CD4-positive, alpha-beta memory T cell (primary cell): ENCODE results near the gene ARSB. TPM values are rescaled to one million over a fixed set of nuclear protein-coding genes. Genes with fewer than 3 reads are reported as not detected.
A peak's percentile ranks its signal among the peaks of the same experiment; 100 is the strongest.

Source experiments
- CTCF ChIA-PET: fragments of 350-600 bp; sonication (Branson Sonifier 250); formaldehyde crosslinking; loops from one replicate; lab custom pipeline; 2021; ENCODE audit warnings: inconsistent platforms; ENCODE audit not compliant: partially characterized antibody; lab: Charles Lee
- POLR2A ChIA-PET: fragments of 350-600 bp; sonication (Branson Sonifier 250); formaldehyde crosslinking; loops from one replicate; lab custom pipeline; 2021; ENCODE audit not compliant: partially characterized antibody; lab: Charles Lee
- DNase-seq, 5 donors: peaks; one replicate each; pipeline versions ENCODE4 v3.0.0 to v3.0.0-alpha.2; 2020 to 2022; ENCODE audit warnings: mixed read lengths in 1 of 5
- H3K27ac ChIP-seq: one replicate; pipeline ENCODE4 v1.7.0; 2013; ENCODE audit warnings: low read depth, low read length
- H3K27me3 ChIP-seq: 2 replicates; pipeline ENCODE4 v1.7.0; 2013; ENCODE audit warnings: mild to moderate bottlenecking, low read length, moderate library complexity; ENCODE audit not compliant: insufficient read depth
- H3K36me3 ChIP-seq: 2 replicates; pipeline ENCODE4 v1.7.0; 2013; ENCODE audit warnings: mild to moderate bottlenecking, low read length, moderate library complexity; ENCODE audit not compliant: insufficient read depth
- H3K4me1 ChIP-seq: 2 replicates; pipeline ENCODE4 v1.7.0; 2013; ENCODE audit warnings: mild to moderate bottlenecking, low read length, moderate library complexity; ENCODE audit not compliant: insufficient read depth
- H3K4me3 ChIP-seq, 2 donors: one replicate each; pipeline ENCODE4 v1.7.0; 2013; ENCODE audit warnings: low read length in 2 of 2, mild to moderate bottlenecking in 1 of 2
- H3K9me3 ChIP-seq, 2 donors: one replicate each; pipeline ENCODE4 v1.7.0; 2013; ENCODE audit warnings: low read length in 2 of 2, control low read depth in 1 of 2; ENCODE audit not compliant: control insufficient read depth in 1 of 2
- H3K27ac Mint-ChIP-seq, 7 donors: one replicate each; pipeline ENCODE4 v1.8.0; 2020 to 2021; ENCODE audit warnings: mixed read lengths in 7 of 7, mild to moderate bottlenecking in 6 of 7, inconsistent platforms in 3 of 7, moderate library complexity in 3 of 7
- H3K27me3 Mint-ChIP-seq, 2 donors: one replicate each; pipeline ENCODE4 v1.8.0; 2020 to 2021; ENCODE audit warnings: mixed read lengths in 2 of 2
- H3K36me3 Mint-ChIP-seq, 2 donors: one replicate each; pipeline ENCODE4 v1.8.0; 2020 to 2021; ENCODE audit warnings: mixed read lengths in 2 of 2, inconsistent platforms in 1 of 2, mild to moderate bottlenecking in 1 of 2
- H3K4me1 Mint-ChIP-seq, 4 donors: one replicate each; pipeline ENCODE4 v1.8.0; 2020 to 2021; ENCODE audit warnings: mixed read lengths in 4 of 4, mild to moderate bottlenecking in 1 of 4
- H3K4me3 Mint-ChIP-seq, 8 donors: one replicate each; pipeline ENCODE4 v1.8.0; 2020 to 2021; ENCODE audit warnings: mixed read lengths in 8 of 8, mild to moderate bottlenecking in 7 of 8, moderate library complexity in 6 of 8, inconsistent platforms in 3 of 8
- H3K9me3 Mint-ChIP-seq, 8 donors: one replicate each; pipeline ENCODE4 v1.8.0; 2020 to 2021; ENCODE audit warnings: mixed read lengths in 8 of 8, mild to moderate bottlenecking in 5 of 8, inconsistent platforms in 3 of 8, moderate library complexity in 1 of 8
- intact Hi-C: fragments of 100-400 bp; cut with micrococcal nuclease; formaldehyde crosslinking; loops from one replicate; pipeline ENCODE4 v1.15.1; 2023
- polyA plus RNA-seq, 2 donors: library from polyadenylated mRNA; unstranded; fragments of 300-500 nt; fragmentation: Illumina TruSeq; gene quantifications; one replicate each; pipeline ENCODE4 v1.2.3, GENCODE V29; 2021
- total RNA-seq, 2 experiments: library from RNA; stranded (reverse); gene quantifications; one replicate each; pipeline ENCODE4 v1.2.3, GENCODE V29; 2021

The ARSB gene
- total and polyA plus RNA-seq, 4 experiments from 2014 or later: 4.2 to 5.8 (median 4.9) TPM

DNA sequence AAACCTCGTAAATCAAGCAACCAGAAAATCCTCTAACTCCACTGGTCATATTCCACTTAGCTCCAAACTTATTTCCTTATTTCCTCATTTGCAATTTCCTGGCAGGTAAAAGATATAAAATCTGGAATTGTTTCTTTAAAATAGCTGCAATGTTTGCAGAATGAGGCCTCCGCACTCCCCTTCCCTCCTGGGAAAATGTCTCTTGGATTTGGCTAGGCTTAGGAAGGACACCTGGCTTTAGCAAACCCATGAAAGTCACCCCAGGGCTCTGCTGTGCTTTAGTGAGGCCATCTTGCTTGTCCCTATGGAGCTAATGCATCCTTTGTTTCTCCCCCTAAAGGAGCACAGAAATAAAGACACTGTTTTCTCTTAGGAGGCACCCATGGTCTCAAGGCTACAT is 10.5 kb downstream of the ARSB start:
- no peaks in the 10 kb centered on the region for H3K27me3 ChIP-seq
- ChIA-PET CTCF (interaction anchor here (2.1 kb wide), 1 partner anchor 9 kb away, joined by 7 read pairs; no protein-coding TSS in a partner anchor), POLR2A (interaction anchor here (1.7 kb wide), 1 partner anchor 10 kb away, joined by 6 read pairs; the partner anchor contains the start of gene ARSB)
- no peak for DNase-seq
- H3K27ac ChIP-seq: no peak overlapping the region
- Mint-ChIP-seq H3K36me3 (no peaks in the 10 kb centered on the region), H3K27ac (no peak overlapping the region), H3K4me3 (no peak overlapping the region), H3K27me3 (no peaks in the 10 kb centered on the region), H3K4me1 (peaks cover 0 to 5% (median 2%) of the 10 kb centered on the region in 4 donors), H3K9me3 (no peaks in the 10 kb centered on the region)
- intact Hi-C loops: no loop called here
- no peaks in the 10 kb centered on the region for H3K36me3 ChIP-seq
- no peak overlapping the region for H3K4me3 ChIP-seq
- H3K9me3 ChIP-seq: no peaks in the 10 kb centered on the region
- no peaks in the 10 kb centered on the region for H3K4me1 ChIP-seq

DNA sequence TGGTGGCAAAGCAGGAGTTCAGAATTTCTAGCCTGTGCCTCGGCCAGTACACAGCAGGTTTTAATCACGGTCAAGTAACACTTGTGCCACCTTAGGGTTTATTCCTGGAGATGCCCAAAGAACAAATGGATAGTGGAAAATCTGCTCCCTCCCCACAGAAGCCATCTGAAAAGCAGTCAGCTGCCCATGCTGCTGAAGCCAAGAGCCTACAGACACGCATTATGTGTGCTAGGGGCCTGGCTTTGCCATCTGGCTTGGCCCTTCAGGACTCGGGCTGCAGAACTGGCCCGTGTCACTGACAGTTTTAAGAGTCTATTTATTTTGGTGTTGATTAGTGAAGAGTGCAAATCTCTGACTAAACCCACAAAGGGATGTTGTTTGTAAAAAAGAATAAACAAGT is 11.1 kb downstream of the ARSB start:
- CTCF ChIA-PET: interaction anchor here (2.1 kb wide), 1 partner anchor 10 kb away, joined by 7 read pairs; no protein-coding TSS in a partner anchor
- H3K36me3 ChIP-seq: no peaks in the 10 kb centered on the region
- H3K4me1 Mint-ChIP-seq: peaks cover 0 to 3% (median under 1%) of the 10 kb centered on the region in 4 donors
- H3K27me3 ChIP-seq: no peaks in the 10 kb centered on the region
- no peaks in the 10 kb centered on the region for H3K4me1 ChIP-seq
- H3K9me3 ChIP-seq: no peaks in the 10 kb centered on the region
- H3K36me3 Mint-ChIP-seq: no peaks in the 10 kb centered on the region
- no peaks in the 10 kb centered on the region for H3K9me3 Mint-ChIP-seq
- DNase-seq: no peak
- H3K27ac ChIP-seq: no peak overlapping the region
- POLR2A ChIA-PET: no interaction called here
- intact Hi-C loops: no loop called here
- H3K27me3 Mint-ChIP-seq: no peaks in the 10 kb centered on the region
- peak overlapping the region in 1 of 7 donors; percentile 31 for H3K27ac Mint-ChIP-seq
- H3K4me3 Mint-ChIP-seq: no peak overlapping the region
- H3K4me3 ChIP-seq: no peak overlapping the region

DNA sequence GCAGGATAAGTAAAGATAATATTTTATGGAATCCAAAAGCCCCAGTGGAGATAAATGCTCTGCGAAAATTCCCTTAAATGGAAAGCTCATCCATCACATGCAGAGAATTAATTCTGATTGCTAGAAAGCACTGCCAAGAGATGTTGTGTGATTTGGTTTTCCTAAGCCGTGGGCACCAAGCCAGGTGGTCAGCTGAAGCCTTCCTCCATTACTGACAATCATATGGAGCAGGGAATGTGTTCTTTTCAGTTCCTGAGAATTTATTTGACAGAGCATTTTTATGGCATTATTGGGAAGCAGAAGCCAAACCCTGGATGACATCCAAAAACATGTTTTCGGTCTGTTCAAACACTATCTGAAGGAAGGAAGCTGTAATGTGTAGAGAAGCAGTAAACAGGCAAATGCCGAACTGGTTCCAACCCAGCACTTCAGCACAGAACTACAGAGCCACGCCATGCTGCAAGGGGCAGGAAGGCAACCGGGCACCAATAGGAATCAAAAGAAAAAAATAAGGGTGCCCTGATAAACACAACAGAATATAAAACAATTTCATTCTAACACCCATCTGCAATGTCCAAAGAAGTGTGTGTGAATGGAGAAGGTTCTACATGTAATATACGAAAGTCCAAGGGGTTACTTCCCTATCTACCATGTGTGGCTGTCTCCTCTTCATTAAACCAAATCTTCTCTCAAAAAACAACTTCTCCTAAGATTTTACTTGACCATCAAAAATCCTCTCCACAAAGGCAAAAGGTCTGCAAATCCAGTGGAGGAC is 12.3 kb downstream of the ARSB start:
- Mint-ChIP-seq H3K27ac (no peak overlapping the region), H3K4me1 (peaks cover 0 to 3% (median under 1%) of the 10 kb centered on the region in 4 donors), H3K4me3 (no peak overlapping the region), H3K9me3 (no peaks in the 10 kb centered on the region), H3K27me3 (no peaks in the 10 kb centered on the region), H3K36me3 (peaks cover under 1 to 7% of the 10 kb centered on the region in 2 donors)
- POLR2A ChIA-PET: interaction anchor here (1.3 kb wide), 1 partner anchor 12 kb away, joined by 4 read pairs; the partner anchor contains the start of gene ARSB
- Histone ChIP-seq H3K36me3 (no peaks in the 10 kb centered on the region), H3K4me1 (no peaks in the 10 kb centered on the region), H3K27ac (no peak overlapping the region), H3K27me3 (no peaks in the 10 kb centered on the region), H3K4me3 (no peak overlapping the region), H3K9me3 (no peaks in the 10 kb centered on the region)
- intact Hi-C loops: no loop called here
- no peak for DNase-seq
- CTCF ChIA-PET: interaction anchor here (2.1 to 2.4 kb wide), 2 partner anchors 11 to 12 kb away, joined by 7 to 10 read pairs; partner anchors contain the start of gene ARSB

DNA sequence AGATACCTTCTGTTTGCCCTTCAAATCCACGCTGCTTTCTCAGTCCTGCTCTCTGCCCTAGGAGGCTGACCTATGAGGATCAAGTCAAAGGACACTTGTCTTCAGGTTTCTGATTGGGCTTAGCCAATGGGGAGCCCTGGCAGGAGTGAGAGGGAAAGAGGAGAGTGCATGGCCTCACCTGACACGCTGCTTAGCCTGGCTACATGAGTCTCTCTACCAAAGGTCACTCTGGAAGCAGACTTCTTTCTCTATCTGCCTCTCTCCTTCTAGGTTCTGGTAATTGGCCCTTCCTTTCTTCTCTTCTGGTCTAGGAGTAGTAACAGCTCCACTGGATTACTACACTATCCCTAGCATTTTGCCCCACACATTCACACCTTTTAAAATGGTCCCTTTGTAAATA is 13.1 kb downstream of the ARSB start:
- no peaks in the 10 kb centered on the region for H3K27me3 ChIP-seq
- Mint-ChIP-seq H3K9me3 (no peaks in the 10 kb centered on the region), H3K27ac (no peak overlapping the region), H3K27me3 (no peaks in the 10 kb centered on the region), H3K4me1 (peaks cover 0 to 3% (median under 1%) of the 10 kb centered on the region in 4 donors), H3K4me3 (no peak overlapping the region), H3K36me3 (peaks cover 4 to 10% of the 10 kb centered on the region in 2 donors)
- no peaks in the 10 kb centered on the region for H3K36me3 ChIP-seq
- H3K4me1 ChIP-seq: no peaks in the 10 kb centered on the region
- no peak for DNase-seq
- ChIA-PET POLR2A (interaction anchor here (1.3 kb wide), 1 partner anchor 13 kb away, joined by 4 read pairs; the partner anchor contains the start of gene ARSB), CTCF (interaction anchor here (2.4 kb wide), 1 partner anchor 13 kb away, joined by 10 read pairs; the partner anchor contains the start of gene ARSB)
- H3K9me3 ChIP-seq: no peaks in the 10 kb centered on the region
- H3K4me3 ChIP-seq: no peak overlapping the region
- intact Hi-C loops: no loop called here
- H3K27ac ChIP-seq: no peak overlapping the region

DNA sequence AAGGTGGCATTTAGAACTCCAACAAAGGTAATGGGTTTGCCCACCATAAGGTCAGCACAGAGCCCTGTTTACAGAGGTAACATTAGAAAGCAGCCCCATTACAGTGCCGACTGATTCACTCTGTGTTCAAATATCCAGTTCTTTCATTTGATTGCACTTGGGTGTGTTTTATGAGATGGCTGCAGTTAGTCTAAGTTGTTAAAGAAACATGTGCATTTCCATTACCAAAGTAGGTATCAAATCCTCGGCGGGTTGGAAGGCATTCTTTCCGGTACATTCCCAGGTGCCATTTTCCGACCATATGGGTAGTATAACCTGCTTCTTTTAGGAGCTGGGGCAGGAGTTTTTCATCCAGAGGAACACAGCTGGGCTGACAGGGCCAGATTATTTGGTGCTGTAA is 16.3 kb downstream of the ARSB start:
- CTCF ChIA-PET: no interaction called here
- H3K27ac ChIP-seq: no peak overlapping the region
- intact Hi-C loops: no loop called here
- Mint-ChIP-seq H3K9me3 (no peaks in the 10 kb centered on the region), H3K27me3 (no peaks in the 10 kb centered on the region), H3K4me3 (no peak overlapping the region), H3K4me1 (peaks cover 0 to 3% (median 0%) of the 10 kb centered on the region in 4 donors), H3K27ac (peak overlapping the region in 1 of 7 donors; percentile 6), H3K36me3 (peaks cover 17 to 32% of the 10 kb centered on the region in 2 donors)
- no peaks in the 10 kb centered on the region for H3K36me3 ChIP-seq
- H3K9me3 ChIP-seq: no peaks in the 10 kb centered on the region
- H3K4me1 ChIP-seq: no peaks in the 10 kb centered on the region
- POLR2A ChIA-PET: no interaction called here
- H3K27me3 ChIP-seq: no peaks in the 10 kb centered on the region
- no peak overlapping the region for H3K4me3 ChIP-seq
- no peak for DNase-seq

DNA sequence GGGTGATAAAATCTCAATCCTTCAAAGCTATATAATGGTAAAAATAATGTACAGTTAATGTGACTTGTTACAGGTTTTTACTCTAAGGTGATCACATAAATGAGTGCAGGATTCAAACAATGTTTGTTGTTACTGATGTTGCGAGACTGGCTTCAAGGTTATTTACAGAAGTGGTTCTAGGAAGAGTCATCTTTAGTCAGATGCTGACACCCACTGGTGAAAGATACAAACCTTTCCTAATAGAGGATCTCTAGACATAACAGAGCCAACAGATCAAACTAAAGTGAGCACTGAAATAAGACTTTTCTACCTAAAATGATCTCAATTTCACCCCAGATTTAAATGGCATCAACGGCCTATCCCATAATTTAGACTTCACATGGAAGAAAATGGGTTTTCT is 20.2 kb downstream of the ARSB start:
- H3K27me3 ChIP-seq: no peaks in the 10 kb centered on the region
- ChIA-PET POLR2A (no interaction called here), CTCF (no interaction called here)
- no peak for DNase-seq
- Mint-ChIP-seq H3K27me3 (no peaks in the 10 kb centered on the region), H3K4me1 (no peaks in the 10 kb centered on the region), H3K4me3 (no peak overlapping the region), H3K27ac (no peak overlapping the region), H3K36me3 (peaks cover 30 to 43% of the 10 kb centered on the region in 2 donors), H3K9me3 (no peaks in the 10 kb centered on the region)
- H3K4me3 ChIP-seq: no peak overlapping the region
- no peak overlapping the region for H3K27ac ChIP-seq
- H3K4me1 ChIP-seq: no peaks in the 10 kb centered on the region
- no peaks in the 10 kb centered on the region for H3K36me3 ChIP-seq
- H3K9me3 ChIP-seq: no peaks in the 10 kb centered on the region
- intact Hi-C loops: no loop called here

DNA sequence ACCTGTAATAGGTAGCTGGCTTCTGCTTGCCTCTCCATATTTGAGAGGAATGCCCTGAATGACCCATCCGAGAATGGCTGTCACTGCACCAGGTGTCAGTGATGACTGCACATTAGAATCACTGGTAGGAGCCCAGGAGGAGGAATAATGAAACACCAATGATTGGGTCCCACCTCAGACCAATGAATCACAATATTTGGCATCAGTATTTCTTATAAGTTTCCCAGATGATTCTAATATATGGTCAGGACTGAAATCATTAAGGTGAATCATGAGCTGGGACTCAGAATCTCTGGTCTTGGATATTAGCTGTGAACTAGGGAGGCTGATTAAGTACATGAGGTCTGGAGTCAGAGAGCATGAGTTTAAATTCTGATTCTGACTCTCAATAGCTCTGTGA is 23.4 kb downstream of the ARSB start:
- no peak overlapping the region for H3K4me3 Mint-ChIP-seq
- H3K36me3 ChIP-seq: no peaks in the 10 kb centered on the region
- H3K27ac ChIP-seq: no peak overlapping the region
- ChIA-PET CTCF (interaction anchor here (0.9 kb wide), 1 partner anchor 60 kb away, joined by 3 read pairs; no protein-coding TSS in a partner anchor), POLR2A (no interaction called here)
- no peaks in the 10 kb centered on the region for H3K9me3 ChIP-seq
- peak overlapping the region in 1 of 7 donors; percentile 1 for H3K27ac Mint-ChIP-seq
- H3K4me1 Mint-ChIP-seq: no peaks in the 10 kb centered on the region
- H3K36me3 Mint-ChIP-seq: peaks cover 25 to 45% of the 10 kb centered on the region in 2 donors
- no peaks in the 10 kb centered on the region for H3K4me1 ChIP-seq
- H3K27me3 Mint-ChIP-seq: no peaks in the 10 kb centered on the region
- no peaks in the 10 kb centered on the region for H3K27me3 ChIP-seq
- DNase-seq: no peak
- intact Hi-C loops: no loop called here
- H3K4me3 ChIP-seq: no peak overlapping the region
- no peaks in the 10 kb centered on the region for H3K9me3 Mint-ChIP-seq
